ENCODE measurements around the gene CIRBP. TPM values are rescaled to one million over a fixed set of nuclear protein-coding genes. Genes with fewer than 3 reads are reported as not detected.
A peak's percentile ranks its signal among the peaks of the same experiment; 100 is the strongest.

Gene CIRBP
- total and polyA plus RNA-seq, 3 donors from 2014 or later = 483 to 661 (median 621) TPM

DNA sequence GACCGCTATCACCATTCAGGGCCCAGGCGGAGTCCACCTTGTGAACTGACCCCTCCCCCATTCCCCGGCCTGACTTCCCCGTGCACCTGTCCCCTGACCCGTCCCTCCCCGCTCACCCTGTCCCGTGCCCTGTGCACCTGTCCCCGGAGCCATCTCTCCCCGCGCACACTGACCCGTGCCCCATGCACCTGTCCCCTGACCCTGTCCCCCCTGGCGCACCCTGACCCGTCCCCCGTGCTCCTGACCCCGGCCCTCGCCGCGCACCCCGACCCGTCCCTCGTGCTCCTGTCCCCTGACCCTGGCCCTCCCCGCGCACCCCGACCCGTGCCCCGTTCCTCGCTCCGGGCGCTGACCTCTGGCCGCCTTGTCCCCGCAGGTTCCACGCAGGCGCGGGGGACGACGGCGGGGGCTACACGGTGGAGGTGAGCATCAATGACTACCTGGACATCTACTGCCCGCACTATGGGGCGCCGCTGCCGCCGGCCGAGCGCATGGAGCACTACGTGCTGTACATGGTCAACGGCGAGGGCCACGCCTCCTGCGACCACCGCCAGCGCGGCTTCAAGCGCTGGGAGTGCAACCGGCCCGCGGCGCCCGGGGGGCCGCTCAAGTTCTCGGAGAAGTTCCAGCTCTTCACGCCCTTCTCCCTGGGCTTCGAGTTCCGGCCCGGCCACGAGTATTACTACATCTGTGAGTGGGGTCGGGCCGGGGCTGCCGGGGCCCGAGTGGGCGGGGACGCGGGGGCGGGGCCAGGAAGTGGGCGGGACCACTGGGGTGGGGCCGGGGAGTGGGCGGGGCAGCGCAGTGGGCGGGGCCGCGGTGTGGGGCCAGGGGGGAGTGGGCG, 26.3 kb downstream of the CIRBP start:
- WGBS, 2 donors = 12 to 29% methylated on average over 44 to 68 of the region's 82 CpGs

DNA sequence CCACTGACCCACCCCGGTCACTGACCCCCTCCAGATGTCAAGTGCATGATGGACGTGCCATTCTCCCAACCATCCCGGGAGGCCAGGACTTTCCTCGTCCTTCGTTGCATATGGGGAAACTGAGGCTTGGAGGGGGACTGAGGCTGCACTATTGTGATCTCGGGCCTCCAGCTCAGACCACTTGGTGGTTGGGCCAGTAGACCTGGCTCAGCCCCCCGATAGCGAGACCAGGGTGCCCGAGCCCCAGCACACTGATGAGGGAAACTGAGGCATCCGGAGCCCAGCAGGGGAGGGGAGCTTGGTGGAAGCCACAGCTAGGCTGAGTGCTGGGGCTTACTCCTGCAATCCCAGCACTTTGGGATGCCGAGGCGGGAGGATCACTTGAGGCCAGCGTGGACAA, 26.9 kb downstream of the CIRBP start:
- DNase-seq = no peak
- Histone ChIP-seq H3K27ac (no peak overlapping the region), H3K36me3 (ENCODE audit: low read depth, missing control alignments) (no peaks in the 10 kb centered on the region), H3K9me3 (no peaks in the 10 kb centered on the region), H3K4me3 (no peak overlapping the region), H3K27me3 (no peaks in the 10 kb centered on the region), H3K4me1 (peaks cover 4% of the 10 kb centered on the region)
- intact Hi-C loops (cut with DNase I; ENCODE audit: low total_unique reads) = no loop called here
- TF ChIP-seq, protein P1, sequence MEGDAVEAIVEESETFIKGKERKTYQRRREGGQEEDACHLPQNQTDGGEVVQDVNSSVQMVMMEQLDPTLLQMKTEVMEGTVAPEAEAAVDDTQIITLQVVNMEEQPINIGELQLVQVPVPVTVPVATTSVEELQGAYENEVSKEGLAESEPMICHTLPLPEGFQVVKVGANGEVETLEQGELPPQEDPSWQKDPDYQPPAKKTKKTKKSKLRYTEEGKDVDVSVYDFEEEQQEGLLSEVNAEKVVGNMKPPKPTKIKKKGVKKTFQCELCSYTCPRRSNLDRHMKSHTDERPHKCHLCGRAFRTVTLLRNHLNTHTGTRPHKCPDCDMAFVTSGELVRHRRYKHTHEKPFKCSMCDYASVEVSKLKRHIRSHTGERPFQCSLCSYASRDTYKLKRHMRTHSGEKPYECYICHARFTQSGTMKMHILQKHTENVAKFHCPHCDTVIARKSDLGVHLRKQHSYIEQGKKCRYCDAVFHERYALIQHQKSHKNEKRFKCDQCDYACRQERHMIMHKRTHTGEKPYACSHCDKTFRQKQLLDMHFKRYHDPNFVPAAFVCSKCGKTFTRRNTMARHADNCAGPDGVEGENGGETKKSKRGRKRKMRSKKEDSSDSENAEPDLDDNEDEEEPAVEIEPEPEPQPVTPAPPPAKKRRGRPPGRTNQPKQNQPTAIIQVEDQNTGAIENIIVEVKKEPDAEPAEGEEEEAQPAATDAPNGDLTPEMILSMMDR (IDR thresholded peaks at IDR 0.05) = no peak
- TF ChIP-seq POLR2A (IDR thresholded peaks at IDR 0.05) = no peak
- WGBS, 2 donors = 61 to 69% methylated on average over 8 to 13 of the region's 13 CpGs

More for the DNA sequence above, 26.3 kb downstream of the CIRBP start:
- Histone ChIP-seq H3K27me3 (no peaks in the 10 kb centered on the region), H3K4me3 (peak overlapping the region in 1 of 2 donors; percentile 15), H3K27ac (no peak overlapping the region), H3K36me3 (ENCODE audit: low read depth, missing control alignments) (no peaks in the 10 kb centered on the region), H3K9me3 (no peaks in the 10 kb centered on the region), H3K4me1 (peaks cover 4% of the 10 kb centered on the region)
- TF ChIP-seq, protein P1 (IDR thresholded peaks at IDR 0.05) = no peak
- intact Hi-C loops (cut with DNase I; ENCODE audit: low total_unique reads) = no loop called here
- DNase-seq = peak; percentile 66

GRCh38 chr19:1296575-1297271, 27.6 kb downstream of the CIRBP start:
- H3K9me3 ChIP-seq = no peaks in the 10 kb centered on the region
- H3K4me3 ChIP-seq = no peak overlapping the region
- H3K27ac ChIP-seq = no peak overlapping the region
- no peaks in the 10 kb centered on the region for H3K36me3 ChIP-seq (ENCODE audit: low read depth, missing control alignments)
- intact Hi-C loops (cut with DNase I; ENCODE audit: low total_unique reads) = no loop called here
- H3K4me1 ChIP-seq = peaks cover 4% of the 10 kb centered on the region
- WGBS, 2 donors = 81 to 82% methylated on average over 19 to 24 of the region's 24 CpGs
- H3K27me3 ChIP-seq = no peaks in the 10 kb centered on the region
- DNase-seq = no peak
- TF ChIP-seq, protein P1 (IDR thresholded peaks at IDR 0.05) = no peak
- no peak for TF ChIP-seq POLR2A (IDR thresholded peaks at IDR 0.05)

- Histone ChIP-seq H3K27me3 (no peaks in the 10 kb centered on the region), H3K4me3 (no peak overlapping the region), H3K4me1 (peaks cover 4% of the 10 kb centered on the region), H3K36me3 (ENCODE audit: low read depth, missing control alignments) (no peaks in the 10 kb centered on the region), H3K27ac (no peak overlapping the region), H3K9me3 (no peaks in the 10 kb centered on the region)
- TF ChIP-seq, protein P1 (IDR thresholded peaks at IDR 0.05) = no peak
- TF ChIP-seq POLR2A (IDR thresholded peaks at IDR 0.05) = no peak
- no peak for DNase-seq
- 90 to 92% methylated on average over 7 to 8 of the region's 8 CpGs for WGBS, 2 donors
- intact Hi-C loops (cut with DNase I; ENCODE audit: low total_unique reads) = no loop called here
These were observed 29.1 kb downstream of the CIRBP start for GRCh38 chr19:1298235-1298634.
